Left renal cortex interstitium (tissue), 4 donors: ENCODE measurements around the gene HDDC3. TPM values are rescaled to one million over a fixed set of nuclear protein-coding genes. Genes with fewer than 3 reads are reported as not detected.

ENCODE experiments used
- DNase-seq, 4 donors: peaks; one replicate each; pipeline ENCODE4 v3.0.0-alpha.2; 2013; ENCODE audit warnings: low read depth in 4 of 4, low spot score in 2 of 4, missing footprints in 1 of 4
- polyA plus RNA-seq, 4 donors: library from polyadenylated mRNA; unstranded; fragments of 120-200 nt; gene quantifications; one replicate each; pipeline ENCODE4 v1.2.1, GENCODE V29; 2013; ENCODE audit not compliant: insufficient read length in 4 of 4

Gene HDDC3
- polyA plus RNA-seq, 4 donors, result 15.5 to 21.3 (median 16.6) TPM

- no peak for DNase-seq
These were observed 51.0 kb downstream of the HDDC3 start for GRCh38 chr15:90881181-90881977.

DNA sequence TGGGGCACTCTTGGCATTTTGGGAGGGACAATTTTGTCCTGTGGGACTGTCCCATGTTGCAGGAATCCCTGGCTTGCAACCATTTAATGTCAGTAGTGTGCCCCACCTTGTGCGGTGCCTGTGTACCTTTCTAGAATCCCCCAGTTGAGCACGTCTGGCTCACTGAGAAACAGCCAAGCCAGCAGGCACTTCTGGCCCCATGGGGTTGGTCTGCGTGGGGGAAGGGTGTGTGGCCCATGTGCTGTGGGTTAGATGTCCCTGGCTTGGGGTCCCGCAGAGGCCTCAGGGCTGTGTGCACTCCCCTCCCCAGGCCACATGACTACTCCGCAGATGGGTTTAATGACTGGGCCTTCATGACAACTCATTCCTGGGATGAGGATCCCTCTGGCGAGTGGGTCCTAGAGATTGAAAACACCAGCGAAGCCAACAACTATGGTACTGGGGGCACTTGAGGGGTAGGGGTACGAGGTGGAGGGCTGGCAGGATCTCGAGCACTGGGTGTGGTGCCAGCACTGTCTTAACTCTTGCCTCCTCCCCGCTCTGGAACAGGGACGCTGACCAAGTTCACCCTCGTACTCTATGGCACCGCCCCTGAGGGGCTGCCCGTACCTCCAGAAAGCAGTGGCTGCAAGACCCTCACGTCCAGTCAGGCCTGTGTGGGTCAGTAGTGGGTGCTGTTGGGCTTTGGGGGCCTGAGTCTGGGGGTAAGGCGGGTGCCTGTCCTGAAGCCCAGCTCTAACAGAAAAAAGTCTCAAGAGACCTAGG is 51.8 kb downstream of the HDDC3 start:
- DNase-seq, result no peak

Other genes with a start within 250 kb of the HDDC3 start
- 10 to 100 TPM; 10.5 to 14.0 (median 12.2) TPM for gene BLM, start 215.2 kb downstream of the HDDC3 start, polyA plus RNA-seq
- 10 to 100 TPM; 44.0 to 58.8 (median 51.6) TPM for gene FURIN, start 64.0 kb downstream of the HDDC3 start, polyA plus RNA-seq
- gene FES, start 48.0 kb downstream of the HDDC3 start, polyA plus RNA-seq, result 10 to 100 TPM; 12.7 to 20.6 (median 16.1) TPM
- gene MAN2A2, start 29.2 kb downstream of the HDDC3 start, polyA plus RNA-seq, result 10 to 100 TPM; 35.7 to 67.2 (median 50.2) TPM
- gene UNC45A, start 2.7 kb upstream of the HDDC3 start, polyA plus RNA-seq, result 10 to 100 TPM; 66.6 to 72.1 (median 69.0) TPM
- 10 to 100 TPM; 14.4 to 21.3 (median 17.7) TPM for gene RCCD1, start 22.3 kb upstream of the HDDC3 start, polyA plus RNA-seq
- 10 to 100 TPM; 72.3 to 84.4 (median 75.4) TPM for gene PRC1, start 62.0 kb upstream of the HDDC3 start, polyA plus RNA-seq
- 10 to 100 TPM; 19.9 to 22.5 (median 21.0) TPM for gene VPS33B, start 90.0 kb upstream of the HDDC3 start, polyA plus RNA-seq
- under 1 TPM; 0.69 to 0.99 (median 0.78) TPM for gene SV2B, start 167.7 kb upstream of the HDDC3 start, polyA plus RNA-seq